ENCODE results near the gene MAP2K2.
"Not testable (repeated sequence)": the region's sequence is repeated elsewhere in the genome, so short reads cannot be mapped to it uniquely, and the experiment has no call there.

Gene MAP2K2

DNA sequence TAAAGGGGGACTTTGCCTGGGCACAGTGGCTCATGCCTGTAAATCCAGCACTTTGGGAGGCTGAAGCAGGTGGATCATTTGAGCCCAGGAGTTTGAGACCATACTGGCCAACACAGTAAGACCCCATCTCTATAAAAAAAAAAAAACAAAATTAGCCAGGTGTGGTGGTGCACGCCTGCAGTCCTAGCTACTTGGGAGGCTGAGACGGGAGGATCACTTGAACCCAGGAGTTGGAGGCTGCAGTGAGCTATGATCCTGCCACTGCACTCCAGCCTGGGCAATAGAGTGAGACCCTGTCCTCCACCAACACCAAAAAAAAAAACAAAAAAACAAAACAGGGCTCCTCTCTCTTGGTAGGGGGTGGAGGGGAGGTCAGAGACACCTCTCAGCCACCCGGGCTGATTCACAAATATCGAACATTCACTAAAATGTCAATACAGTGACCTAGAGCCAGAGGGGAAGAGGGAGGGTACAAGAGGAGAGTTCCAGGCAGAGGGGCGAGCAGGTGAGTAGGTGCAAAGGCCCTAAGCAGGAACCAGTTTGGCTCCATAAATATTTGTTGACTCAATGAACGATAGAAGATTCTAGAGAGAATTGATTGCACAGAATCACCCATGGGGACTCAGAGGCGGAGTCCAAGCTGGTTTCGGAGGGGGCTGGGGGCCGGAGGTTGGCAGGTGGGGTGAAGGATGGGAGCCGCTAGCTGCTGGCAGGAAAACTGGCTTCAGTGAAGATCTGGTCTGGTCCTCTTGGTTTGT lies 28.5 kb upstream of the MAP2K2 start:
- no peaks in the 10 kb centered on the region for H3K9me3 ChIP-seq (ENCODE audit: insufficient read depth, low read length)
- TF ChIP-seq CTCF (IDR thresholded peaks at IDR 0.05; ENCODE audit: low read depth, low read length), result no peak
- no peak for TF ChIP-seq EZH2phosphoT487 (IDR thresholded peaks at IDR 0.05; ENCODE audit: low read depth)
- H3K36me3 ChIP-seq (replicated peaks; ENCODE audit: low read depth, low read length), result no peaks in the 10 kb centered on the region
- no peak overlapping the region for H3K9ac ChIP-seq (ENCODE audit: low read length)
- no peaks in the 10 kb centered on the region for H3K4me1 ChIP-seq (ENCODE audit: low read length)
- no peak overlapping the region for H3K27ac ChIP-seq (ENCODE audit: low read length)
- H3K27me3 ChIP-seq (ENCODE audit: low read depth, low read length), result peaks cover 27% of the 10 kb centered on the region
- no peak overlapping the region for H2AFZ ChIP-seq (ENCODE audit: low read depth, low read length)
- H3K4me2 ChIP-seq (ENCODE audit: low read length), result no peak overlapping the region
- H3K79me2 ChIP-seq (ENCODE audit: low read length), result no peaks in the 10 kb centered on the region
- no peaks in the 10 kb centered on the region for H4K20me1 ChIP-seq (ENCODE audit: insufficient read depth, low read length)
- no peak overlapping the region for H3K4me3 ChIP-seq (ENCODE audit: low read length)

GRCh38 chr19:4151623-4152022 lies 27.7 kb upstream of the MAP2K2 start:
- H3K27ac ChIP-seq (ENCODE audit: low read length), result no peak overlapping the region
- no peaks in the 10 kb centered on the region for H3K79me2 ChIP-seq (ENCODE audit: low read length)
- peaks cover 27% of the 10 kb centered on the region for H3K27me3 ChIP-seq (ENCODE audit: low read depth, low read length)
- TF ChIP-seq CTCF (IDR thresholded peaks at IDR 0.05; ENCODE audit: low read depth, low read length), result no peak
- no peak for TF ChIP-seq EZH2phosphoT487 (IDR thresholded peaks at IDR 0.05; ENCODE audit: low read depth)
- H4K20me1 ChIP-seq (ENCODE audit: insufficient read depth, low read length), result no peaks in the 10 kb centered on the region
- H3K36me3 ChIP-seq (replicated peaks; ENCODE audit: low read depth, low read length), result no peaks in the 10 kb centered on the region
- no peaks in the 10 kb centered on the region for H3K9me3 ChIP-seq (ENCODE audit: insufficient read depth, low read length)
- H3K9ac ChIP-seq (ENCODE audit: low read length), result no peak overlapping the region
- H3K4me1 ChIP-seq (ENCODE audit: low read length), result no peaks in the 10 kb centered on the region
- H3K4me3 ChIP-seq (ENCODE audit: low read length), result no peak overlapping the region
- H3K4me2 ChIP-seq (ENCODE audit: low read length), result no peak overlapping the region
- H2AFZ ChIP-seq (ENCODE audit: low read depth, low read length), result no peak overlapping the region

DNA sequence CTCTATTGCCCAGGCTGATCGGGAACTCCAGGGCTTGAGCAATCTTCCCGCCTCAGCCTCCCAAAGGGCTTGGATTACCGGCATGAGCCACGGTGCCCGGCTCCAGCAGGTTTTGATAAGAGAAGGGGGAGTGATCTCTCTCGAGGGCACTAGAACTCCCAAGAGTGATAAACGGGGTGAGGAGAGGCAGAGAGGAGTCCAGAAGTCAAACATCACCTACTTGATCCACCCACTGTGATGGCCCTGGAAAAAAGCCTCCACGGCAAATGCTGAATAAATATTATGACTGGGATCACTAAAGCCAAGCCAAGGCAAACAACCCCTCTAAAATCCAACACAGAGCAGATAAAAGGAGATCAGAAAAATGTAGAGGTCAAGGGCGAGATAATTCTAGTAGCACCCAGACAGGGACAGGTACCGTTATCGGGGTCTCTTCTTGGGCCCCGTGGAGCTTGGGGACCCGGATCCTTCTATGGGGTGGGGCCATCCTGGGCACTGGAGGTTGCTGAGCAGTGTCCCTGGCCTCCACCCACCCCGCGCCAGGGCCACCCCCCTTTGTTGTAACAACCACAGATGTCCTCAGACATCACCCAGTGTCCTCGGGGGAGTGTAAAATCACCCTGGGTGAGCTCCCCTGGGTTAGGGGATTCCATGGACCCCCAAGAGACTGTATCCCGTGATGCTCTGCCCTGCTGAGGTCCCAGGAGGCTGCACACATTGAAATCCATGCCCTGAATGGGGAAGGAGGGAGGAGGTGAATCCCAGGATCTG lies 25.8 kb upstream of the MAP2K2 start:
- Histone ChIP-seq H2AFZ (ENCODE audit: low read depth, low read length) (no peak overlapping the region), H4K20me1 (ENCODE audit: insufficient read depth, low read length) (no peaks in the 10 kb centered on the region), H3K9ac (ENCODE audit: low read length) (no peak overlapping the region), H3K36me3 (replicated peaks; ENCODE audit: low read depth, low read length) (no peaks in the 10 kb centered on the region), H3K4me3 (ENCODE audit: low read length) (no peak overlapping the region), H3K27me3 (ENCODE audit: low read depth, low read length) (peaks cover 30% of the 10 kb centered on the region), H3K4me1 (ENCODE audit: low read length) (no peaks in the 10 kb centered on the region), H3K79me2 (ENCODE audit: low read length) (no peaks in the 10 kb centered on the region), H3K9me3 (ENCODE audit: insufficient read depth, low read length) (no peaks in the 10 kb centered on the region), H3K4me2 (ENCODE audit: low read length) (no peak overlapping the region), H3K27ac (ENCODE audit: low read length) (no peak overlapping the region)
- TF ChIP-seq CTCF (IDR thresholded peaks at IDR 0.05; ENCODE audit: low read depth, low read length), result no peak
- TF ChIP-seq EZH2phosphoT487 (IDR thresholded peaks at IDR 0.05; ENCODE audit: low read depth), result no peak

DNA sequence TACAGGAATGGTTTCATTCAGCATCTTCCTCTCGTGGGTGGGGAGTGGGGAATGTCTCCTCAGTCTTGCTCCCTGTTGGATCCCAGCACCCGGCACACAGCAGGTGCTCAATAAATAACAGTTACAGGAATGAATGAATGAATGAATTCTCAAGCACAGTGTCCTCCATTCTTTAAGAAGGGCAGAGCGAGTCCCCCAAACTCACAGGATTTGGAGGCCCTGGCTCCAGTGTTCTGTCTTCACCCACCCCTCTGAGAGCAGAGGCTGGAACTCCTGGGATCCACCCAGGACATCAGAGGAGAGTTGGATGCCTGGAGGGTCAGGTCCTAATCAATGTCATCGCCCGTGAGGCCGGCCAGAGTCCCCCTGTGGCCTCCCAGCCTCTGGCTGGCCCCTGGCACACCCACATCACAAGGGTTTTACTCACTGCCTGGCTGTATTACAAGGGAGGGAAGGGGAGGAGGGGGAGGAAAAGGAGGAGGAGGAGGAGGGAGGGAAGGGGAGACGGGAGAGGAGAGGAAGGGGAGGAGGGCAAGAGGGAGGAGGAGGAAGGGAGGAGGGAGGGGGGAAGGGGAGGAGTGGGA lies 20.8 kb upstream of the MAP2K2 start:
- Histone ChIP-seq H3K79me2 (ENCODE audit: low read length) (no peaks in the 10 kb centered on the region), H4K20me1 (ENCODE audit: insufficient read depth, low read length) (no peaks in the 10 kb centered on the region), H3K27ac (ENCODE audit: low read length) (no peak overlapping the region), H3K27me3 (ENCODE audit: low read depth, low read length) (peaks cover 17% of the 10 kb centered on the region), H3K36me3 (replicated peaks; ENCODE audit: low read depth, low read length) (no peaks in the 10 kb centered on the region), H3K9me3 (ENCODE audit: insufficient read depth, low read length) (no peaks in the 10 kb centered on the region), H3K4me3 (ENCODE audit: low read length) (no peak overlapping the region), H3K9ac (ENCODE audit: low read length) (no peak overlapping the region), H2AFZ (ENCODE audit: low read depth, low read length) (no peak overlapping the region), H3K4me1 (ENCODE audit: low read length) (peaks cover 4% of the 10 kb centered on the region; the same call in 1 of the 2 replicates), H3K4me2 (ENCODE audit: low read length) (no peak overlapping the region)
- TF ChIP-seq EZH2phosphoT487 (IDR thresholded peaks at IDR 0.05; ENCODE audit: low read depth), result no peak

DNA sequence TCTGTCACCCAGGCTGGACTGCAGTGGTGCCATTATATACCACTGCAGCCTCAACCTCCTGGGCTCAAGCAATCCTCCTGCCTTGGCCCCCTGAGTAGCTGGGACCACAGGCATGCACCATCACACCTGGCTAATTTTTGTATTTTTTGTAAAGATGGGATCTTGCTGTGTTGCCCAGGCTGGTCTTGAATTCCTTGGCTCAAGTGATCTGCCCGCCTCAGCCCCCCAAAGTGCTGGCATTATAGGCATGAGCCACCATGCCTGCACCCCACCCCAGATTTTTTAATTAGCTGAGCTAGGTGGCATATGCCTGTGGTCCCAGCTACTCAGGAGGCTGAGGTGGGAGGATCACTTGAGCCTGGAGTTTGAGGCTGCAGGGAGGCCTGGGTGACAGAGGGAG lies 19.0 kb upstream of the MAP2K2 start:
- H3K79me2 ChIP-seq (ENCODE audit: low read length); H2AFZ ChIP-seq (ENCODE audit: low read depth, low read length); H3K9me3 ChIP-seq (ENCODE audit: insufficient read depth, low read length); H3K27ac ChIP-seq (ENCODE audit: low read length); H3K36me3 ChIP-seq (replicated peaks; ENCODE audit: low read depth, low read length); H3K4me2 ChIP-seq (ENCODE audit: low read length); H3K9ac ChIP-seq (ENCODE audit: low read length); H4K20me1 ChIP-seq (ENCODE audit: insufficient read depth, low read length); H3K4me3 ChIP-seq (ENCODE audit: low read length): not testable (repeated sequence)
- Histone ChIP-seq H3K27me3 (ENCODE audit: low read depth, low read length) (peaks cover 15% of the 10 kb centered on the region), H3K4me1 (ENCODE audit: low read length) (peaks cover 12% of the 10 kb centered on the region)

Measured in OCI-LY3 (cell line).